ENCODE data around the gene S100A14. TPM values are rescaled to one million over a fixed set of nuclear protein-coding genes. Genes with fewer than 3 reads are reported as not detected.

Gene S100A14
- not detected for total RNA-seq
- total RNA-seq = 0 to 0.12 reads per million in 2 donors

GRCh38 chr1:153616144-153616916 lies at the start of gene S100A14:
Gene S100A14, minus strand, starts transcription at chr1:153616325. Its CDS starts 467 bp downstream, at chr1:153615858.
- ATAC-seq (no peak), DNase-seq (no peak)
- H3K9me3 ChIP-seq (ENCODE audit: control insufficient read depth, low read length, poor library complexity, severe bottlenecking) = no peaks in the 10 kb centered on the region
- Mint-ChIP-seq H3K4me3 (no peak within 1 kb of the TSS), H3K27me3 (peaks cover 11% of the 10 kb centered on the region), H3K36me3 (ENCODE audit: low read depth) (no peaks in the 10 kb centered on the region), H3K4me1 (peaks cover 3% of the 10 kb centered on the region), H3K27ac (no peak within 1 kb of the TSS)

GRCh38 chr1:153663211-153663610 lies 47.1 kb upstream of the S100A14 start:
- DNase-seq (no peak), ATAC-seq (no peak)
- Mint-ChIP-seq H3K4me3 (no peak overlapping the region), H3K36me3 (ENCODE audit: low read depth) (peaks cover 8% of the 10 kb centered on the region), H3K4me1 (peaks cover 14% of the 10 kb centered on the region), H3K27ac (no peak overlapping the region), H3K27me3 (no peaks in the 10 kb centered on the region)
- no peaks in the 10 kb centered on the region for H3K9me3 ChIP-seq (ENCODE audit: control insufficient read depth, low read length, poor library complexity, severe bottlenecking)

GRCh38 chr1:153662269-153662668 lies 46.1 kb upstream of the S100A14 start:
- Mint-ChIP-seq H3K36me3 (ENCODE audit: low read depth) (peaks cover 7% of the 10 kb centered on the region), H3K4me1 (peaks cover 13% of the 10 kb centered on the region)

GRCh38 chr1:153661111-153661708 lies 45.1 kb upstream of the S100A14 start:
- Mint-ChIP-seq H3K27me3 (no peaks in the 10 kb centered on the region), H3K4me3 (peak overlapping the region; percentile 9), H3K4me1 (peaks cover 13% of the 10 kb centered on the region), H3K36me3 (ENCODE audit: low read depth) (peaks cover 7% of the 10 kb centered on the region), H3K27ac (peak overlapping the region; percentile 81)
- no peak for DNase-seq
- H3K9me3 ChIP-seq (ENCODE audit: control insufficient read depth, low read length, poor library complexity, severe bottlenecking) = no peaks in the 10 kb centered on the region
- ATAC-seq = no peak

More at GRCh38 chr1:153662269-153662668, 46.1 kb upstream of the S100A14 start:
- no peak overlapping the region for H3K27ac Mint-ChIP-seq
- no peaks in the 10 kb centered on the region for H3K9me3 ChIP-seq (ENCODE audit: control insufficient read depth, low read length, poor library complexity, severe bottlenecking)
- no peaks in the 10 kb centered on the region for H3K27me3 Mint-ChIP-seq
- DNase-seq = no peak
- no peak overlapping the region for H3K4me3 Mint-ChIP-seq
- ATAC-seq = no peak

GRCh38 chr1:153659656-153660055 lies 43.5 kb upstream of the S100A14 start:
- Mint-ChIP-seq H3K4me3 (peak overlapping the region; percentile 94), H3K4me1 (peaks cover 13% of the 10 kb centered on the region), H3K36me3 (ENCODE audit: low read depth) (peaks cover 2% of the 10 kb centered on the region), H3K27ac (peak overlapping the region; percentile 84), H3K27me3 (no peaks in the 10 kb centered on the region)
- no peaks in the 10 kb centered on the region for H3K9me3 ChIP-seq (ENCODE audit: control insufficient read depth, low read length, poor library complexity, severe bottlenecking)
- DNase-seq (no peak), ATAC-seq (no peak)

- peaks cover 2% of the 10 kb centered on the region for H3K36me3 Mint-ChIP-seq (ENCODE audit: low read depth)
- ATAC-seq (no peak), DNase-seq (no peak)
- H3K4me1 Mint-ChIP-seq = peaks cover 13% of the 10 kb centered on the region
- H3K9me3 ChIP-seq (ENCODE audit: control insufficient read depth, low read length, poor library complexity, severe bottlenecking) = no peaks in the 10 kb centered on the region
- peak overlapping the region; percentile 84 for H3K27ac Mint-ChIP-seq
- H3K27me3 Mint-ChIP-seq = no peaks in the 10 kb centered on the region
- peak overlapping the region; percentile 94 for H3K4me3 Mint-ChIP-seq
These were observed 43.0 kb upstream of the S100A14 start for GRCh38 chr1:153659175-153659534.

- Mint-ChIP-seq H3K27ac (peak within 1 kb of the TSS; percentile 84), H3K27me3 (no peaks in the 10 kb centered on the region), H3K4me1 (peaks cover 15% of the 10 kb centered on the region), H3K4me3 (peak within 1 kb of the TSS; percentile 94), H3K36me3 (ENCODE audit: low read depth) (peaks cover 2% of the 10 kb centered on the region)
- DNase-seq (peak; percentile 80 to 81 (median 81)), ATAC-seq (peak; percentile 97)
- H3K9me3 ChIP-seq (ENCODE audit: control insufficient read depth, low read length, poor library complexity, severe bottlenecking) = no peaks in the 10 kb centered on the region
These were observed 42.5 kb upstream of the S100A14 start, which contains the start of gene SNAPIN for GRCh38 chr1:153658400-153659174. Gene SNAPIN, plus strand, starts transcription at chr1:153658703. Its CDS starts 41 bp downstream, at chr1:153658744.

- DNase-seq = no peak
- Mint-ChIP-seq H3K4me1 (peaks cover 13% of the 10 kb centered on the region), H3K27ac (no peak overlapping the region), H3K36me3 (ENCODE audit: low read depth) (no peaks in the 10 kb centered on the region), H3K4me3 (no peak overlapping the region), H3K27me3 (no peaks in the 10 kb centered on the region)
- H3K9me3 ChIP-seq (ENCODE audit: control insufficient read depth, low read length, poor library complexity, severe bottlenecking) = no peaks in the 10 kb centered on the region
- ATAC-seq = no peak
These were observed 39.2 kb upstream of the S100A14 start for GRCh38 chr1:153655333-153655732.

GRCh38 chr1:153652805-153653500 lies 36.8 kb upstream of the S100A14 start:
- H3K9me3 ChIP-seq (ENCODE audit: control insufficient read depth, low read length, poor library complexity, severe bottlenecking) = no peaks in the 10 kb centered on the region
- Mint-ChIP-seq H3K4me1 (peaks cover 16% of the 10 kb centered on the region), H3K36me3 (ENCODE audit: low read depth) (no peaks in the 10 kb centered on the region), H3K27me3 (no peaks in the 10 kb centered on the region), H3K4me3 (no peak overlapping the region), H3K27ac (no peak overlapping the region)
- no peak for DNase-seq
- no peak for ATAC-seq

- ATAC-seq = no peak
- H3K9me3 ChIP-seq (ENCODE audit: control insufficient read depth, low read length, poor library complexity, severe bottlenecking) = no peaks in the 10 kb centered on the region
- no peaks in the 10 kb centered on the region for H3K36me3 Mint-ChIP-seq (ENCODE audit: low read depth)
- no peak overlapping the region for H3K27ac Mint-ChIP-seq
- peaks cover 21% of the 10 kb centered on the region for H3K4me1 Mint-ChIP-seq
- no peak overlapping the region for H3K4me3 Mint-ChIP-seq
- no peak for DNase-seq
- H3K27me3 Mint-ChIP-seq = no peaks in the 10 kb centered on the region
These were observed 35.6 kb upstream of the S100A14 start for GRCh38 chr1:153651771-153652170.

GRCh38 chr1:153649863-153650235 lies 33.7 kb upstream of the S100A14 start:
- H3K27ac Mint-ChIP-seq = peak overlapping the region; percentile 72
- ATAC-seq (peak; percentile 15), DNase-seq (no peak)
- peaks cover 6% of the 10 kb centered on the region for H3K36me3 Mint-ChIP-seq (ENCODE audit: low read depth)
- H3K27me3 Mint-ChIP-seq = no peaks in the 10 kb centered on the region
- H3K4me1 Mint-ChIP-seq = peaks cover 34% of the 10 kb centered on the region
- H3K4me3 Mint-ChIP-seq = peak overlapping the region; percentile 53
- no peaks in the 10 kb centered on the region for H3K9me3 ChIP-seq (ENCODE audit: control insufficient read depth, low read length, poor library complexity, severe bottlenecking)

- Mint-ChIP-seq H3K36me3 (ENCODE audit: low read depth) (peaks cover 6% of the 10 kb centered on the region), H3K4me3 (peak overlapping the region; percentile 53), H3K27ac (peak overlapping the region; percentile 72), H3K4me1 (peaks cover 38% of the 10 kb centered on the region), H3K27me3 (no peaks in the 10 kb centered on the region)
- ATAC-seq (peak; percentile 84), DNase-seq (no peak)
- H3K9me3 ChIP-seq (ENCODE audit: control insufficient read depth, low read length, poor library complexity, severe bottlenecking) = no peaks in the 10 kb centered on the region
These were observed 33.2 kb upstream of the S100A14 start for GRCh38 chr1:153649137-153649862.
